EH (cell line): ENCODE data around the gene GFOD1.

Experiments used
- DNase-seq: peaks from one replicate; pipeline ENCODE4 v3.0.0-alpha.2; 2015; ENCODE audit warnings: low read depth

GFOD1 gene

GRCh38 chr6:13425270-13425873 is 62.0 kb downstream of the GFOD1 start:
- DNase-seq = no peak

GRCh38 chr6:13423252-13423651 is 64.1 kb downstream of the GFOD1 start:
- DNase-seq = no peak

GRCh38 chr6:13422681-13423221 is 64.6 kb downstream of the GFOD1 start:
- peak; percentile 35 for DNase-seq

GRCh38 chr6:13421425-13422059 is 65.9 kb downstream of the GFOD1 start:
- no peak for DNase-seq

GRCh38 chr6:13420269-13420668 is 67.1 kb downstream of the GFOD1 start:
- DNase-seq = peak; percentile 32

GRCh38 chr6:13419422-13420195 is 67.8 kb downstream of the GFOD1 start:
- no peak for DNase-seq

- DNase-seq = no peak
Measured at GRCh38 chr6:13418844-13419243, 68.6 kb downstream of the GFOD1 start.

GRCh38 chr6:13417954-13418353 is 69.4 kb downstream of the GFOD1 start:
- DNase-seq = no peak

- no peak for DNase-seq
Measured at GRCh38 chr6:13417431-13417830, 70.0 kb downstream of the GFOD1 start.

GRCh38 chr6:13415283-13415682 is 72.1 kb downstream of the GFOD1 start:
- no peak for DNase-seq

- peak; percentile 12 for DNase-seq
Measured at GRCh38 chr6:13413900-13414555, 73.4 kb downstream of the GFOD1 start.

GRCh38 chr6:13413466-13413862 is 73.9 kb downstream of the GFOD1 start:
- DNase-seq = peak; percentile 39

- DNase-seq = no peak
Measured at GRCh38 chr6:13412639-13413465, 74.5 kb downstream of the GFOD1 start.

GRCh38 chr6:13412211-13412610 is 75.2 kb downstream of the GFOD1 start:
- DNase-seq = no peak

GRCh38 chr6:13411484-13411883 is 75.9 kb downstream of the GFOD1 start:
- no peak for DNase-seq

GRCh38 chr6:13409991-13410390 is 77.4 kb downstream of the GFOD1 start:
- DNase-seq = peak; percentile 13

- DNase-seq = peak; percentile 75
Measured at GRCh38 chr6:13407709-13408695, 79.4 kb downstream of the GFOD1 start.

GRCh38 chr6:13407368-13407708 is 80.1 kb downstream of the GFOD1 start:
- DNase-seq = no peak

GRCh38 chr6:13406781-13407180 is 80.6 kb downstream of the GFOD1 start:
- DNase-seq = peak; percentile 23

- DNase-seq = no peak
Measured at GRCh38 chr6:13405961-13406477, 81.4 kb downstream of the GFOD1 start.
